CD4-positive, alpha-beta T cell treated with Interleukin-12 subunit alpha and Interleukin-12 subunit beta, for 1 hour (primary cell): Measurements from ENCODE around the gene YPEL5.
"Not testable (repeated sequence)": the region's sequence is repeated elsewhere in the genome, so short reads cannot be mapped to it uniquely, and the experiment has no call there.

ENCODE experiments used
- DNase-seq: peaks from one replicate; pipeline ENCODE4 v3.0.0-alpha.2; 2020

YPEL5 gene

GRCh38 chr2:30139131-30139870 lies 7.5 kb upstream of the YPEL5 start:
- DNase-seq: peak; percentile 53

- DNase-seq: no peak
Measured at GRCh38 chr2:30141136-30141535, 5.7 kb upstream of the YPEL5 start.

GRCh38 chr2:30144260-30144659 lies 2.5 kb upstream of the YPEL5 start:
- no peak for DNase-seq

GRCh38 chr2:30144951-30145350 lies 1.9 kb upstream of the YPEL5 start:
- DNase-seq: not testable (repeated sequence)

GRCh38 chr2:30145826-30146336 lies 926 bp upstream of the YPEL5 start:
- DNase-seq: no peak

GRCh38 chr2:30147196-30147714 lies 448 bp downstream of the YPEL5 start:
- DNase-seq: no peak

- peak; percentile 85 for DNase-seq
Measured at GRCh38 chr2:30147715-30148610, 1.2 kb downstream of the YPEL5 start.

GRCh38 chr2:30148850-30149249 lies 2.0 kb downstream of the YPEL5 start:
- no peak for DNase-seq

GRCh38 chr2:30149513-30149912 lies 2.7 kb downstream of the YPEL5 start:
- no peak for DNase-seq

- DNase-seq: no peak
Measured at GRCh38 chr2:30149976-30150375, 3.2 kb downstream of the YPEL5 start.

GRCh38 chr2:30150786-30151185 lies 4.0 kb downstream of the YPEL5 start:
- DNase-seq: no peak

- no peak for DNase-seq
Measured at GRCh38 chr2:30152385-30152784, 5.6 kb downstream of the YPEL5 start.

- DNase-seq: no peak
Measured at GRCh38 chr2:30155202-30155601, 8.4 kb downstream of the YPEL5 start.

GRCh38 chr2:30155889-30156658 lies 9.3 kb downstream of the YPEL5 start:
- DNase-seq: no peak

GRCh38 chr2:30157616-30158015 lies 10.8 kb downstream of the YPEL5 start:
- DNase-seq: no peak

- DNase-seq: no peak
Measured at GRCh38 chr2:30159766-30160165, 13.0 kb downstream of the YPEL5 start.

- no peak for DNase-seq
Measured at GRCh38 chr2:30161929-30162706, 15.3 kb downstream of the YPEL5 start.

GRCh38 chr2:30162806-30163205 lies 16.0 kb downstream of the YPEL5 start:
- no peak for DNase-seq

- no peak for DNase-seq
Measured at GRCh38 chr2:30164131-30164925, 17.5 kb downstream of the YPEL5 start.

GRCh38 chr2:30165050-30165520 lies 18.3 kb downstream of the YPEL5 start:
- peak; percentile 85 for DNase-seq

- no peak for DNase-seq
Measured at GRCh38 chr2:30165617-30166016, 18.8 kb downstream of the YPEL5 start.
